Activated T-helper 1 cell treated with anti-CD3 and anti-CD28 coated beads, Interleukin-12 subunit alpha, Interleukin-12 subunit beta, Interleukin-2, Interleukin-4 antibody, amounts not matched to agents 30 ng/mL and 10 ng/mL and 1 ng/mL, durations not matched to agents 14 hours and 24 hours and 36 hours (primary cell): ENCODE data around the gene IFNGR1. TPM values are rescaled to one million over a fixed set of nuclear protein-coding genes. Genes with fewer than 3 reads are reported as not detected.

Experiments used
- total RNA-seq: library from RNA; stranded (reverse); gene quantifications from 2 replicates; pipeline ENCODE4 v1.2.3, GENCODE V29; 2022

IFNGR1 gene
- total RNA-seq, 1 donor from 2014 or later = 12.5 TPM

Other genes with a start within 250 kb of the IFNGR1 start
- not detected in 2 replicates for gene IL20RA, start 174.4 kb downstream of the IFNGR1 start, total RNA-seq
- not detected in 2 replicates for gene IL22RA2, start 45.7 kb downstream of the IFNGR1 start, total RNA-seq